PC-3 (cell line): ENCODE data around the gene KRR1.

Source experiments
- EZH2phosphoT487 ChIP-seq: fragments of 300-600 bp; sonication (generic); IDR thresholded peaks from 2 replicates; pipeline ENCODE4 v1.6.1; 2018; ENCODE audit warnings: mild to moderate bottlenecking, antibody characterized with exemption, low read length, borderline replicate concordance
- TF ChIP-seq, protein P1 (sequence below): fragments of 300-600 bp; sonication (generic); conservative IDR thresholded peaks from 2 replicates; pipeline ENCODE4 v1.5.1; 2017; ENCODE audit warnings: antibody characterized with exemption, low read depth, mild to moderate bottlenecking, low read length

DNA sequence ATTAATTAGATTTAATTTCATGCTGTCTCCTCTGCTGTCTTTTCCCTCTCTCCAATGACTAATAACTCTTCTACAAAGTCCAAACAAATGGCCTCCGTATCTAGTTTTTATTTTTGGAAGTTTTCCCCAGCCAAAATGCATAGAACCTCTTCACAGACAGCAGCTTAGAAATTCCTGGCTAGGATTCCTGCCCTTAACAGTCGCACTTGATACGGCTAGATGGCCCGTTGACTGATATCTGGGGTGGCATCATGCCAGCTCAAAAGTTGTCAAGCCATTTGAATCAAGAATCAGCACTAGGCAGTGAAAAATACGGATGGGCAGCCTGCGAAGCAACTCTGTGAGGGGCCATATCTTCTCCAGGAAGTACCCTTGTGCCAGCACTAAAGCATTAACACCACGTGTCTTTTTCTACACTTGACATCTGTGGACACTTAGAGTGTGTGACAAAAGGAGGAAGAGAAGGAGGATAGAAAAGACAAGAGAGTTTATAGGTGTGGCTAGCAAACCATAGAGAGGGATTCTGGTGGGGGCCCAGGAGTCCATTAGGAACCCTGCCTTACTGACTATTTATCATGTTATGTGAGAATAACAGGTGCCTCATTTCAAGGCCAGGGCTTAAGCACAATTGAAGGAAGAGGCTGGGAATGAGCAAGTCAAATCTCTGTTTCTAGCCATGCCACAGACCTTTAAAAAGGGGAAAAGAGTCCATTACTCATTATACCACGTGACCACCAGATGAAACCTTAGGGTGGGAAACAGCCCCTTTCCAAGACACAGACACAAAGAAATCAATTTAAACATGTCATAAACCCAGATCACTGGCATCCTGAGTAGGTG is 39.2 kb upstream of the KRR1 start:
- no peak for TF ChIP-seq EZH2phosphoT487
- TF ChIP-seq, protein P1, sequence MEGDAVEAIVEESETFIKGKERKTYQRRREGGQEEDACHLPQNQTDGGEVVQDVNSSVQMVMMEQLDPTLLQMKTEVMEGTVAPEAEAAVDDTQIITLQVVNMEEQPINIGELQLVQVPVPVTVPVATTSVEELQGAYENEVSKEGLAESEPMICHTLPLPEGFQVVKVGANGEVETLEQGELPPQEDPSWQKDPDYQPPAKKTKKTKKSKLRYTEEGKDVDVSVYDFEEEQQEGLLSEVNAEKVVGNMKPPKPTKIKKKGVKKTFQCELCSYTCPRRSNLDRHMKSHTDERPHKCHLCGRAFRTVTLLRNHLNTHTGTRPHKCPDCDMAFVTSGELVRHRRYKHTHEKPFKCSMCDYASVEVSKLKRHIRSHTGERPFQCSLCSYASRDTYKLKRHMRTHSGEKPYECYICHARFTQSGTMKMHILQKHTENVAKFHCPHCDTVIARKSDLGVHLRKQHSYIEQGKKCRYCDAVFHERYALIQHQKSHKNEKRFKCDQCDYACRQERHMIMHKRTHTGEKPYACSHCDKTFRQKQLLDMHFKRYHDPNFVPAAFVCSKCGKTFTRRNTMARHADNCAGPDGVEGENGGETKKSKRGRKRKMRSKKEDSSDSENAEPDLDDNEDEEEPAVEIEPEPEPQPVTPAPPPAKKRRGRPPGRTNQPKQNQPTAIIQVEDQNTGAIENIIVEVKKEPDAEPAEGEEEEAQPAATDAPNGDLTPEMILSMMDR = no peak
